ENCODE measurements around the gene INSYN1.
"Not testable (repeated sequence)": the region's sequence is repeated elsewhere in the genome, so short reads cannot be mapped to it uniquely, and the experiment has no call there.

INSYN1 gene

GRCh38 chr15:73748730-73749129 is 4.4 kb downstream of the INSYN1 start:
- no peak for DNase-seq

- DNase-seq = no peak
These were observed 5.1 kb downstream of the INSYN1 start for GRCh38 chr15:73747847-73748590.

- no peak for DNase-seq
These were observed 6.3 kb downstream of the INSYN1 start for GRCh38 chr15:73746883-73747282.

- no peak for DNase-seq
These were observed 6.9 kb downstream of the INSYN1 start for GRCh38 chr15:73746261-73746660.

- DNase-seq = no peak
These were observed 8.1 kb downstream of the INSYN1 start for GRCh38 chr15:73745073-73745472.

GRCh38 chr15:73744293-73744692 is 8.9 kb downstream of the INSYN1 start:
- no peak for DNase-seq

- DNase-seq = no peak
These were observed 11.8 kb downstream of the INSYN1 start for GRCh38 chr15:73741321-73741836.

- DNase-seq = no peak
These were observed 12.8 kb downstream of the INSYN1 start for GRCh38 chr15:73740152-73741048.

GRCh38 chr15:73737535-73737934 is 15.6 kb downstream of the INSYN1 start:
- DNase-seq = no peak

- DNase-seq = no peak
These were observed 20.2 kb downstream of the INSYN1 start for GRCh38 chr15:73732930-73733329.

GRCh38 chr15:73732051-73732450 is 21.1 kb downstream of the INSYN1 start:
- DNase-seq = not testable (repeated sequence)

GRCh38 chr15:73727330-73727976 is 25.7 kb downstream of the INSYN1 start:
- DNase-seq = no peak

GRCh38 chr15:73724212-73724611 is 28.9 kb downstream of the INSYN1 start:
- DNase-seq = no peak

- DNase-seq = no peak
These were observed 30.0 kb downstream of the INSYN1 start for GRCh38 chr15:73723191-73723590.

- DNase-seq = no peak
These were observed 30.7 kb downstream of the INSYN1 start for GRCh38 chr15:73722425-73722824.

- DNase-seq = no peak
These were observed 34.5 kb downstream of the INSYN1 start for GRCh38 chr15:73718694-73719093.

GRCh38 chr15:73717802-73718201 is 35.3 kb downstream of the INSYN1 start:
- DNase-seq = no peak

- DNase-seq = no peak
These were observed 35.9 kb downstream of the INSYN1 start for GRCh38 chr15:73717206-73717605.

- DNase-seq = no peak
These were observed 36.7 kb downstream of the INSYN1 start for GRCh38 chr15:73716417-73716816.

GRCh38 chr15:73715417-73715816 is 37.7 kb downstream of the INSYN1 start:
- DNase-seq = no peak

GRCh38 chr15:73714695-73715301 is 38.4 kb downstream of the INSYN1 start:
- no peak for DNase-seq

- DNase-seq = no peak
These were observed 41.0 kb downstream of the INSYN1 start for GRCh38 chr15:73712107-73712506.

- no peak for DNase-seq
These were observed 41.6 kb downstream of the INSYN1 start for GRCh38 chr15:73711526-73711925.
